Measurements from ENCODE around the gene CLEC7A. TPM values are rescaled to one million over a fixed set of nuclear protein-coding genes. Genes with fewer than 3 reads are reported as not detected.

The CLEC7A gene
- total RNA-seq, 1 experiment from 2014 or later: not detected

DNA sequence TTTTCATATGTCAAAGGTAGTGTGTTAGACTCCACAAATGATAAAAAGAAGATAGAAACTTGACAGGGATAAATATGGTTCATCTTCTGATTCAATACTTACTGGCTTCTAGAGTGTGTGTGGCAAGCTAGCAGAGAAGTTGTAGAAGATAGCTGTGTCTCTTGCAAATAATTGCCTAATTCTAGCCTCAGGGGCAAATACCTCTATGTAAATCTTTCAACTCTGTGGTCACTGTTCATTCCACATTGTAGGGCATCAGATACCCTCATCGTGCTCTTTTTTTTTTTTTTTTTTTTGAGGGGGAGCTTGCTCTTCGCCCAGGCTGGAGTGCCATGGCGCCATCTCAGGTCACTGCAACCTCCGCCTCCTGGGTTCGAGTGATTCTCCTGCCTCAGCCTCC, 40.2 kb upstream of the CLEC7A start:
- Histone ChIP-seq H3K9me3 (ENCODE audit: control insufficient read depth in 1 of 2, insufficient read depth in 1 of 2, low read depth in 1 of 2, low read length in 2 of 2) (no peaks in the 10 kb centered on the region), H3K4me1 (ENCODE audit: control insufficient read depth in 1 of 2, insufficient read depth in 2 of 2, low read length in 2 of 2) (no peaks in the 10 kb centered on the region), H3K9me2 (ENCODE audit: insufficient read depth) (no peaks in the 10 kb centered on the region), H2AFZ (ENCODE audit: low read depth, low read length, poor library complexity, severe bottlenecking) (no peak overlapping the region), H3K79me2 (ENCODE audit: insufficient read depth, low read length) (no peaks in the 10 kb centered on the region), H3K27ac (ENCODE audit: low read depth, low read length) (no peak overlapping the region), H3K4me2 (ENCODE audit: low read length) (no peak overlapping the region), H3K9ac (ENCODE audit: low read length) (no peak overlapping the region), H3K36me3 (ENCODE audit: control insufficient read depth in 1 of 2, insufficient read depth in 2 of 2, low read length in 2 of 2) (no peaks in the 10 kb centered on the region), H4K20me1 (ENCODE audit: insufficient read depth) (no peaks in the 10 kb centered on the region), H3K27me3 (ENCODE audit: insufficient read depth, low read length) (no peaks in the 10 kb centered on the region), H3K4me3 (replicated peaks in 1 of 2; ENCODE audit: low read depth in 1 of 2, low read length in 2 of 2) (no peak overlapping the region)
- ChIA-PET POLR2A (no interaction called here), CTCF (no interaction called here), RAD21 (ENCODE audit: low non-redundant PET in 1 of 2, low total read pairs in 2 of 2, uncharacterized antibody in 2 of 2, unreplicated experiment in 2 of 2) (no interaction called here)
- BruUV-seq (replicated peaks): no TSS peak
- ATAC-seq (no peak), DNase-seq (ENCODE audit: low read depth, low spot score) (no peak)
- intact Hi-C loops (cut with micrococcal nuclease): no loop called here
- TF ChIP-seq YY1 (IDR thresholded peaks at IDR 0.05; ENCODE audit: extremely low read depth, insufficient replicate concordance, low read depth, low read length) (no peak), REST (IDR thresholded peaks at IDR 0.05; ENCODE audit: low read depth) (no peak), EZH2 (IDR thresholded peaks at IDR 0.05) (no peak), CTCF (IDR thresholded peaks at IDR 0.05 in 2 of 3, conservative IDR thresholded peaks at IDR 0.05 in 1 of 3; ENCODE audit: borderline replicate concordance in 1 of 3, insufficient read depth in 1 of 3, low read depth in 2 of 3, low read length in 2 of 3) (no peak), SP1 (IDR thresholded peaks at IDR 0.05; ENCODE audit: low read depth) (no peak), MAX (IDR thresholded peaks at IDR 0.05) (no peak), TCF7L2 (IDR thresholded peaks at IDR 0.05; ENCODE audit: borderline replicate concordance, extremely low read depth, insufficient read depth, insufficient read length) (no peak), EZH2phosphoT487 (IDR thresholded peaks at IDR 0.05; ENCODE audit: borderline replicate concordance) (no peak), CEBPB (IDR thresholded peaks at IDR 0.05; ENCODE audit: low read depth) (no peak), SRF (IDR thresholded peaks at IDR 0.05; ENCODE audit: low read depth) (no peak), FOSL1 (IDR thresholded peaks at IDR 0.05; ENCODE audit: low read depth) (no peak), CBX3 (IDR thresholded peaks at IDR 0.05; ENCODE audit: low read depth) (no peak), POLR2A (IDR thresholded peaks at IDR 0.05; ENCODE audit: borderline replicate concordance, extremely low read depth, insufficient read depth, insufficient read length) (no peak), SIN3A (IDR thresholded peaks at IDR 0.05; ENCODE audit: low read depth) (no peak), ZNF274 (IDR thresholded peaks at IDR 0.05; ENCODE audit: low read depth, low read length) (no peak)
- TF ChIP-seq, protein P1, sequence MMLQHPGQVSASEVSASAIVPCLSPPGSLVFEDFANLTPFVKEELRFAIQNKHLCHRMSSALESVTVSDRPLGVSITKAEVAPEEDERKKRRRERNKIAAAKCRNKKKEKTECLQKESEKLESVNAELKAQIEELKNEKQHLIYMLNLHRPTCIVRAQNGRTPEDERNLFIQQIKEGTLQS (IDR thresholded peaks at IDR 0.05): no peak
